ENCODE results near the gene CHMP6. TPM values are rescaled to one million over a fixed set of nuclear protein-coding genes. Genes with fewer than 3 reads are reported as not detected.

Gene CHMP6
- total RNA-seq, 1 experiment from 2014 or later: 22.0 TPM

DNA sequence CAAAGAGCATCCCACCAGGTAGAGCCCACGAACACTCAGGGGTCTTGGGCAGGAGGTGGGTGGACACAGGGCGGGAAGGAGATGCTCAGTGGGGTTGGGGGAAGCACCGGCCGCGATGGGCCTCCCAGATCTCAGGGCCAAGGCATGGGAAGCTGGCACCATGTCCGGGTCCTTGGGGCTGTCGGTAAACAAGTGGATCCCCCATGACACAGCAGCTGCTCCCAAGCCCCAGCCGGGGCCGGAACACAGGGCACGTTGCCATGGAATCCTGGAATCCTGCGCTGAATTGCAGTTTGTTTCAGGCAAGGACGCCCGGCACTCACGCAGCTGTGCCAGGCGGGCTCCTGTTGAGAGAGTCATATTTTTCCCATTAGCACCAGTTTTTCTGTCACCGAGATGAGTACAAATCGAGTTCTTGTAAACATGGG is 23.0 kb upstream of the CHMP6 start (continued):
- TF ChIP-seq CTCF (IDR thresholded peaks at IDR 0.05 in 2 of 3, conservative IDR thresholded peaks at IDR 0.05 in 1 of 3; ENCODE audit: borderline replicate concordance in 1 of 3, insufficient read depth in 1 of 3, low read depth in 2 of 3, low read length in 2 of 3) (no peak), SIN3A (IDR thresholded peaks at IDR 0.05; ENCODE audit: low read depth) (no peak), CBX3 (IDR thresholded peaks at IDR 0.05; ENCODE audit: low read depth) (no peak)

DNA sequence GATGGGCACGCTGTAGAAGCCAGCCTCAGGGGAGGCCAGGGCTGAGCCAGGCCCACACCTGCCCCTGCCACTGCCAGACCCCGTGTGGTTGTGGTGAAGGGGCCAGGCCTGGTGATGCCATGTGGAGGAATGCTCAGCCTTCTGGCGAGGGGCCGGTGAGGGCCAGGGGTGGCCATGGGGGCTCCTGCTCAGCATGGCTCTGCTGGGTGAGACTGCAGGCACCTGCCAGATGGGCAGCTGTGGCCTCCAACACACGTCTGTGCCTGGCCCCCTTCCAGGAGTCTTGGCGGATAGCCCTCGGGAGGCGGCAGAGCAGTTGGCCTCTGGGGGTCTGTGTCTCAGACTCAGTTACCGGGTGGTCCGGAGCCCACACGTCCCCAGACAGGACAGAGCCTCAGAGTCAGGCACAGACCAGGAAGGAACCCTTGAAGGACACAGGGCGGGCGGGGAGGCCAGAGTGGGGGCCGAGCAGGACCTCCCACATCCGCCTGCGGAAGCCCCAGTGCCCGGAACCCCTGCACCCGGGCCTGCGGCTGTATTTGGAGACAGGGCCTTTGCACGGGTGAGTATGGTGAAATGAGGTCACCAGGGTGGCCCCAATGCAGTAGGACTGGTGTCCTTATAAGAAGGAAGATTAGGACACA is 22.5 kb upstream of the CHMP6 start:
- intact Hi-C loops (cut with micrococcal nuclease): no loop called here
- Histone ChIP-seq H3K4me1 (ENCODE audit: control insufficient read depth in 1 of 2, insufficient read depth in 2 of 2, low read length in 2 of 2) (no peaks in the 10 kb centered on the region), H2AFZ (ENCODE audit: low read depth, low read length, poor library complexity, severe bottlenecking) (no peak overlapping the region), H3K36me3 (ENCODE audit: control insufficient read depth in 1 of 2, insufficient read depth in 2 of 2, low read length in 2 of 2) (no peaks in the 10 kb centered on the region), H3K9me3 (ENCODE audit: control insufficient read depth in 1 of 2, insufficient read depth in 1 of 2, low read depth in 1 of 2, low read length in 2 of 2) (no peaks in the 10 kb centered on the region), H3K9me2 (ENCODE audit: insufficient read depth) (no peaks in the 10 kb centered on the region), H3K79me2 (ENCODE audit: insufficient read depth, low read length) (no peaks in the 10 kb centered on the region), H3K9ac (ENCODE audit: low read length) (no peak overlapping the region), H3K4me3 (replicated peaks in 1 of 2; ENCODE audit: low read depth in 1 of 2, low read length in 2 of 2) (no peak overlapping the region), H3K4me2 (ENCODE audit: low read length) (no peak overlapping the region), H3K27ac (ENCODE audit: low read depth, low read length) (no peak overlapping the region), H4K20me1 (ENCODE audit: insufficient read depth) (no peaks in the 10 kb centered on the region), H3K27me3 (ENCODE audit: insufficient read depth, low read length) (no peaks in the 10 kb centered on the region)
- no peak for DNase-seq (ENCODE audit: low read depth, low spot score)
- BruUV-seq (replicated peaks): no TSS peak
- TF ChIP-seq, protein P1, sequence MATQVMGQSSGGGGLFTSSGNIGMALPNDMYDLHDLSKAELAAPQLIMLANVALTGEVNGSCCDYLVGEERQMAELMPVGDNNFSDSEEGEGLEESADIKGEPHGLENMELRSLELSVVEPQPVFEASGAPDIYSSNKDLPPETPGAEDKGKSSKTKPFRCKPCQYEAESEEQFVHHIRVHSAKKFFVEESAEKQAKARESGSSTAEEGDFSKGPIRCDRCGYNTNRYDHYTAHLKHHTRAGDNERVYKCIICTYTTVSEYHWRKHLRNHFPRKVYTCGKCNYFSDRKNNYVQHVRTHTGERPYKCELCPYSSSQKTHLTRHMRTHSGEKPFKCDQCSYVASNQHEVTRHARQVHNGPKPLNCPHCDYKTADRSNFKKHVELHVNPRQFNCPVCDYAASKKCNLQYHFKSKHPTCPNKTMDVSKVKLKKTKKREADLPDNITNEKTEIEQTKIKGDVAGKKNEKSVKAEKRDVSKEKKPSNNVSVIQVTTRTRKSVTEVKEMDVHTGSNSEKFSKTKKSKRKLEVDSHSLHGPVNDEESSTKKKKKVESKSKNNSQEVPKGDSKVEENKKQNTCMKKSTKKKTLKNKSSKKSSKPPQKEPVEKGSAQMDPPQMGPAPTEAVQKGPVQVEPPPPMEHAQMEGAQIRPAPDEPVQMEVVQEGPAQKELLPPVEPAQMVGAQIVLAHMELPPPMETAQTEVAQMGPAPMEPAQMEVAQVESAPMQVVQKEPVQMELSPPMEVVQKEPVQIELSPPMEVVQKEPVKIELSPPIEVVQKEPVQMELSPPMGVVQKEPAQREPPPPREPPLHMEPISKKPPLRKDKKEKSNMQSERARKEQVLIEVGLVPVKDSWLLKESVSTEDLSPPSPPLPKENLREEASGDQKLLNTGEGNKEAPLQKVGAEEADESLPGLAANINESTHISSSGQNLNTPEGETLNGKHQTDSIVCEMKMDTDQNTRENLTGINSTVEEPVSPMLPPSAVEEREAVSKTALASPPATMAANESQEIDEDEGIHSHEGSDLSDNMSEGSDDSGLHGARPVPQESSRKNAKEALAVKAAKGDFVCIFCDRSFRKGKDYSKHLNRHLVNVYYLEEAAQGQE (IDR thresholded peaks at IDR 0.05; ENCODE audit: low read depth): no peak
- TF ChIP-seq ZBTB33 (IDR thresholded peaks at IDR 0.05; ENCODE audit: extremely low read depth, insufficient replicate concordance, low read length) (no peak), POLR2AphosphoS5 (IDR thresholded peaks at IDR 0.05; ENCODE audit: low read depth, low read length) (peak; percentile 13; the same call in 1 of the 2 replicates)
- ChIA-PET CTCF (interaction anchor here (1.4 to 1.9 kb wide), 2 partner anchors 103 to 542 kb away, joined by 4 to 16 read pairs; no protein-coding TSS in a partner anchor), RAD21 (ENCODE audit: low non-redundant PET in 1 of 2, low total read pairs in 2 of 2, uncharacterized antibody in 2 of 2, unreplicated experiment in 2 of 2) (interaction anchor here in 1 of 2 experiments (2.1 kb wide), 1 partner anchor 542 kb away, joined by 6 read pairs; no protein-coding TSS in a partner anchor), POLR2A (no interaction called here)
- ATAC-seq: no peak
